Peyer's patch (tissue), 4 donors: ENCODE data around the gene ASXL1. TPM values are rescaled to one million over a fixed set of nuclear protein-coding genes. Genes with fewer than 3 reads are reported as not detected.

Experiments used
- DNase-seq, 3 donors: peaks; one replicate each; pipeline ENCODE4 v3.0.0-alpha.2; 2017 to 2019
- H3K27ac ChIP-seq, 4 donors: fragments of 200-600 bp; sonication (generic); one replicate each; pipeline ENCODE4 v1.5.1; 2016 to 2019
- H3K27me3 ChIP-seq, 2 donors: fragments of 200-600 bp; sonication (generic); one replicate each; pipeline ENCODE4 v1.5.1; 2019
- H3K36me3 ChIP-seq, 3 donors: fragments of 200-600 bp; sonication (generic); one replicate each; pipeline ENCODE4 v1.5.1; 2016 to 2019
- H3K4me1 ChIP-seq, 4 donors: fragments of 200-600 bp; sonication (generic); one replicate each; pipeline ENCODE4 v1.5.1; 2016 to 2019
- H3K4me3 ChIP-seq, 4 donors: fragments of 200-600 bp; sonication (generic); 1 replicate in 3 of 4; 2 replicates in 1 of 4; pipeline ENCODE4 v1.5.1; 2016 to 2019; ENCODE audit warnings: mild to moderate bottlenecking in 1 of 4
- H3K9me3 ChIP-seq, 4 donors: fragments of 200-600 bp; sonication (generic); one replicate each; pipeline ENCODE4 v1.5.1; 2016 to 2019; ENCODE audit warnings: mild to moderate bottlenecking in 1 of 4
- CTCF ChIP-seq, 6 experiments: fragments of 450-650 bp in 4 of 6; fragments of 200-600 bp in 2 of 6; sonication (generic) in 1 of 6; IDR thresholded peaks; one replicate each; pipeline ENCODE4 v1.5.1; 2017 to 2019; ENCODE audit warnings: antibody characterized with exemption in 6 of 6, mild to moderate bottlenecking in 3 of 6, moderate library complexity in 1 of 6
- POLR2A ChIP-seq, 2 donors: fragments of 450-650 bp; IDR thresholded peaks; one replicate each; pipeline ENCODE4 v1.5.1; 2017; ENCODE audit warnings: antibody characterized with exemption in 2 of 2, mild to moderate bottlenecking in 2 of 2, moderate library complexity in 2 of 2
- total RNA-seq, 4 donors: library from RNA; depleted of rRNA; stranded (reverse); fragments of >200 nt; gene quantifications; one replicate each; pipeline ENCODE4 v1.1.0, GENCODE V29; 2016

Gene ASXL1
- total RNA-seq, 4 donors from 2014 or later = 74.4 to 173 (median 115) TPM

GRCh38 chr20:32453467-32454163, 95.5 kb downstream of the ASXL1 start:
- no peak overlapping the region for H3K27ac ChIP-seq
- DNase-seq = no peak
- H3K4me3 ChIP-seq = no peak overlapping the region
- TF ChIP-seq CTCF (IDR thresholded peaks at IDR 0.05) (no peak), POLR2A (IDR thresholded peaks at IDR 0.05) (no peak)
- peaks cover 0 to 21% (median 4%) of the 10 kb centered on the region in 4 donors for H3K4me1 ChIP-seq
- H3K36me3 ChIP-seq = peaks cover 0 to 72% (median 0%) of the 10 kb centered on the region in 3 donors
- H3K27me3 ChIP-seq = no peaks in the 10 kb centered on the region
- no peaks in the 10 kb centered on the region for H3K9me3 ChIP-seq

- Histone ChIP-seq H3K4me3 (no peak overlapping the region), H3K27me3 (no peaks in the 10 kb centered on the region), H3K9me3 (no peaks in the 10 kb centered on the region), H3K27ac (no peak overlapping the region), H3K36me3 (peaks cover 0 to 66% (median 0%) of the 10 kb centered on the region in 3 donors), H3K4me1 (peaks cover 0 to 17% (median 4%) of the 10 kb centered on the region in 4 donors)
- peak in 1 of 3 donors; percentile 44 for DNase-seq
- TF ChIP-seq CTCF (IDR thresholded peaks at IDR 0.05) = no peak
- TF ChIP-seq POLR2A (IDR thresholded peaks at IDR 0.05) = no peak
Observed at GRCh38 chr20:32454164-32455145, 96.3 kb downstream of the ASXL1 start.

- Histone ChIP-seq H3K4me3 (no peak overlapping the region), H3K36me3 (peaks cover 0 to 57% (median 0%) of the 10 kb centered on the region in 3 donors), H3K27me3 (no peaks in the 10 kb centered on the region), H3K4me1 (peaks cover 0 to 17% (median 4%) of the 10 kb centered on the region in 4 donors), H3K9me3 (no peaks in the 10 kb centered on the region), H3K27ac (no peak overlapping the region)
- peak in 1 of 3 donors; percentile 40 for DNase-seq
- TF ChIP-seq POLR2A (IDR thresholded peaks at IDR 0.05) = no peak
- TF ChIP-seq CTCF (IDR thresholded peaks at IDR 0.05) = no peak
Observed at GRCh38 chr20:32455171-32455900, 97.2 kb downstream of the ASXL1 start.

- no peak for TF ChIP-seq CTCF (IDR thresholded peaks at IDR 0.05)
- no peak for TF ChIP-seq POLR2A (IDR thresholded peaks at IDR 0.05)
- no peak overlapping the region for H3K4me3 ChIP-seq
- no peak overlapping the region for H3K27ac ChIP-seq
- no peaks in the 10 kb centered on the region for H3K9me3 ChIP-seq
- no peak for DNase-seq
- peaks cover 0 to 50% (median 0%) of the 10 kb centered on the region in 3 donors for H3K36me3 ChIP-seq
- no peaks in the 10 kb centered on the region for H3K27me3 ChIP-seq
- H3K4me1 ChIP-seq = peaks cover 0 to 17% (median 4%) of the 10 kb centered on the region in 4 donors
Observed at GRCh38 chr20:32455901-32456701, 98.0 kb downstream of the ASXL1 start.
